Astrocyte of the cerebellum (primary cell): ENCODE results near the gene RASA3.

Source experiments
- DNase-seq: peaks from one replicate; pipeline ENCODE4 v3.0.0-alpha.2; 2011; ENCODE audit warnings: low read depth
- H3K4me3 ChIP-seq: 2 replicates; pipeline ENCODE4 v1.5.1; 2011; ENCODE audit warnings: mild to moderate bottlenecking, low read depth, low read length, moderate library complexity
- in situ Hi-C: cut with HindIII; loops from 2 replicates; pipeline ENCODE4 v1.10.0; 2017; ENCODE audit warnings: low sequenced_read_pairs
- TF ChIP-seq, protein P1 (sequence below): IDR thresholded peaks from 2 replicates; pipeline ENCODE4 v1.5.1; 2012; ENCODE audit warnings: low read length, low read depth, moderate library complexity, mild to moderate bottlenecking; ENCODE audit errors: missing control alignments

RASA3 gene

DNA sequence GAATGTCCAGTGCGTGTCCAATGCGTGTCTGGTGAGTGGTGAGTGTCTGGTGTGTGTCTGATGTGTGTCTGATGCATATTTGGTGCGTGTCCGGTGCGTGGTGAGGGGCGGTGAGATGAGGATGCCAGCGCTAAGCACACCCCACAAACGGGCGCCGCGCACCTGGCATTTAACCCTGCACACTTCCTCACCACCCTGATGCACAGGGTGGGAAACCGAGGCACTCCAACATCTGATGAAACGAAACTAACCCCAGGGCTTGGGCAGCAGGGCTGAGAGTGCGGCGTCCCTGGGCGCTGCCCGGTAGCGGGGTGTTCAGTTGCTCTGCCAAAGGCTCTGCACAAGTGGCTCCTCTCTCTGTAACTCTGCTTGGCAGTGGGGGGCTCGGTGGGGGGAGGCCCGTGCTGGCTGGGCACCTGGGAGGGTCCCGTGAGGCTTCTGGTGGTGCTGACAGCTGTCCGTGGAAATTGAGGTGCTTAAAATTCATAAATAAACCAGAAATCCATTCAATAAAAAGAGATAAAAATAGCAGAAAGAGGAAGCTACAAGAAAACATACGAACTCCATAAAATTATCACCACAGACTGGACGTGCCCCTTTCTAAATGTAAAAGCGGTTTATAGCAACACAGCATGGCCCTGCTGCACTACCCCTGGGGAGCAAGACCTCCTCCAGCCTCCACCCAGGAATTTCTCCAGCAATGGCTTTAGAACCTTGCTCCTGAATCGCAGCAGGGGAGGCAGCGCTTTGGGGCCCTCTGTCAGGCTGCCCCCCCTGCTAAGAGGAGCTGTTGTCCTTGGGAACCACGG is 76.0 kb downstream of the RASA3 start:
- in situ Hi-C loops, result loop anchor here (5.0 kb wide), 3 partner anchors 56 to 244 kb away; partner anchors contain the start of gene C13orf46
- H3K4me3 ChIP-seq, result no peak overlapping the region
- no peak for DNase-seq
- TF ChIP-seq, protein P1, sequence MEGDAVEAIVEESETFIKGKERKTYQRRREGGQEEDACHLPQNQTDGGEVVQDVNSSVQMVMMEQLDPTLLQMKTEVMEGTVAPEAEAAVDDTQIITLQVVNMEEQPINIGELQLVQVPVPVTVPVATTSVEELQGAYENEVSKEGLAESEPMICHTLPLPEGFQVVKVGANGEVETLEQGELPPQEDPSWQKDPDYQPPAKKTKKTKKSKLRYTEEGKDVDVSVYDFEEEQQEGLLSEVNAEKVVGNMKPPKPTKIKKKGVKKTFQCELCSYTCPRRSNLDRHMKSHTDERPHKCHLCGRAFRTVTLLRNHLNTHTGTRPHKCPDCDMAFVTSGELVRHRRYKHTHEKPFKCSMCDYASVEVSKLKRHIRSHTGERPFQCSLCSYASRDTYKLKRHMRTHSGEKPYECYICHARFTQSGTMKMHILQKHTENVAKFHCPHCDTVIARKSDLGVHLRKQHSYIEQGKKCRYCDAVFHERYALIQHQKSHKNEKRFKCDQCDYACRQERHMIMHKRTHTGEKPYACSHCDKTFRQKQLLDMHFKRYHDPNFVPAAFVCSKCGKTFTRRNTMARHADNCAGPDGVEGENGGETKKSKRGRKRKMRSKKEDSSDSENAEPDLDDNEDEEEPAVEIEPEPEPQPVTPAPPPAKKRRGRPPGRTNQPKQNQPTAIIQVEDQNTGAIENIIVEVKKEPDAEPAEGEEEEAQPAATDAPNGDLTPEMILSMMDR, result no peak

DNA sequence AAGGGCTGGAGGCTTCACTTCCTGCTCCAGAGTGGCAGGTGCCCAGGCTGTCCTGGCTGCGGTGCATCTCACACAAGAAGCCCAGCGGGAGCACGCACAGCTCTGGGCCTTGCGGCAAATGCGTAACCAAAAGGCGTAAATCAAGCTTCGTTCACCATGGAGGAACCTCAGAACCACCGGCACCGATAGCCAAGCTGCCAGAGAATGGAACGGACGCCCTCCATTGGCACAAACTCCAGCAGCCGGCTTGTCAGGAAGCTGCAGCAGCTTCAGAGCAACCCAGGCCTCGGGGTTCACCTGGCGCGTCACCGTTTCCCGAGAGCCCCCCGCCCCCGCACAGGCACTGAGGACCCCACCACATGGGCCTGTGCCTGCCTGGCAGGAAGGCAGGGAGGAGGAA is 76.7 kb downstream of the RASA3 start:
- DNase-seq, result no peak
- H3K4me3 ChIP-seq, result no peak overlapping the region
- in situ Hi-C loops, result loop anchor here (5.0 kb wide), 3 partner anchors 57 to 243 kb away; partner anchors contain the start of gene C13orf46
- TF ChIP-seq, protein P1, result no peak

DNA sequence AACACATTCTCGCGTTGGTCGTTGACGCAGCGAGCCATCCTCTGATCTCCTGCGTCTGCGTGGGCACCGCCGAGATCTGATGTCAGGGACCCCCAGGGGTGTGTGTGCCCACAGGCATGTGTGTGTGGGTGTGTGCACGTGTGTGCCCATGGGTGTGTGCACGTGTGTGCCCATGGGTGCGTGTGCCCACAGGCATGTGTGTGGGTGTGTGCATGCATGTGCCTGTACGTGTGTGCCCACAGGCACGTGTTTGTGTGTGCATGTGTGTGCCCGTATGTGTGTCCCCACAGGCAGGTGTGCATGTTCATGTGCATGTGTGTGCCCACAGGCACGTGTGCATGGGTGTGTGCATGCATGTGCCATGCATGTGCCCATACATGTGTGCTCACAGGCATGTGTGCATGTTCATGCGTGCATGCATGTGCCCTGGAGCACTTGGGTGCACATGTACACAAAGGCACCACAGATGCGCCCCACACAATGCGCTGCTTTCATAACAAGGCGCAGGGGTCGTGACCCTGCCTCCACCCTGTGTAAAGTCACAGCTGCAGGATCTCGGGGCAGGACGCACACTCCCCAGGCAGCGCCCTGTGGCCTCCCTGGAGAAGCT is 77.5 kb downstream of the RASA3 start:
- no peak for DNase-seq
- in situ Hi-C loops, result loop anchor here (5.0 kb wide), 3 partner anchors 57 to 243 kb away; partner anchors contain the start of gene C13orf46
- no peak overlapping the region for H3K4me3 ChIP-seq
- TF ChIP-seq, protein P1, result no peak

DNA sequence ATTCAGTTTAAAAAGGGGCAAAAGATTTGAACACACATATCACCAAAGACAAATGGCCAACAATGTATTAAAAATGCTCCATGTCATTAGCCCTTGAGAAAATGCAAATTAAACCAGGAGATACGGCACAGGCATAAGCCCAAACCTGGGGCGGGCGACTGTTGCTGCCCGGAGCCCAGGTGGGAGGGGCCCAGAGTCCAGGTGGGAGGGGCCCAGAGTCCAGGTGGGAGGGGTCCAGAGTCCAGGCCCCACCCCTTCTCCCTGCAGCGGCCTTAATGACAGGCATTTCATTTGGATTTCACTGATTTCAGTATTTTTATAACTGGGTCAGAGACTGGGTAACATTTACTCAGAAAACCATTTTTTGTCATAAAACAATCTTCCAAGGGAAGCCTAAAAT is 78.2 kb downstream of the RASA3 start:
- no peak overlapping the region for H3K4me3 ChIP-seq
- in situ Hi-C loops, result no loop called here
- TF ChIP-seq, protein P1, result no peak
- no peak for DNase-seq

DNA sequence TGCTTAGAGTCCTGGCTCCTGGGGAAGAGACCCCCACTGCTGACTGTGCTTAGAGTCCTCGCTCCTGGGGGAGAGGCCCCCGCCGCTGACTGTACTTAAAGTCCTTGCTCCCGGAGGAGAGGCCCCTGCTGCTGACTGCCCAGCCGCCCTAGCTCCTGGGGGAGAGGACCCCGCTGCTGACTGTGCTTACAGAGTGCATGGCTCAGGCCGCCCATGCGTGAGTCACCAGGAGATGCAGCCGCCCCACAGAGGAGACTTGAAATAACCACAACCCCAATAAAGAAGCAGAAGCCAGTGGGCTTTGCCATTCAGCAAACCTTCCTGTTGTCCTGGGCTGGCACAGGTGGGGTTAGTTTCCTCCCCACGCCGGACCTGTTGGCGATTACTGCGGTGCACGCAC is 79.4 kb downstream of the RASA3 start:
- no peak for DNase-seq
- in situ Hi-C loops, result no loop called here
- H3K4me3 ChIP-seq, result no peak overlapping the region
- TF ChIP-seq, protein P1, result no peak

DNA sequence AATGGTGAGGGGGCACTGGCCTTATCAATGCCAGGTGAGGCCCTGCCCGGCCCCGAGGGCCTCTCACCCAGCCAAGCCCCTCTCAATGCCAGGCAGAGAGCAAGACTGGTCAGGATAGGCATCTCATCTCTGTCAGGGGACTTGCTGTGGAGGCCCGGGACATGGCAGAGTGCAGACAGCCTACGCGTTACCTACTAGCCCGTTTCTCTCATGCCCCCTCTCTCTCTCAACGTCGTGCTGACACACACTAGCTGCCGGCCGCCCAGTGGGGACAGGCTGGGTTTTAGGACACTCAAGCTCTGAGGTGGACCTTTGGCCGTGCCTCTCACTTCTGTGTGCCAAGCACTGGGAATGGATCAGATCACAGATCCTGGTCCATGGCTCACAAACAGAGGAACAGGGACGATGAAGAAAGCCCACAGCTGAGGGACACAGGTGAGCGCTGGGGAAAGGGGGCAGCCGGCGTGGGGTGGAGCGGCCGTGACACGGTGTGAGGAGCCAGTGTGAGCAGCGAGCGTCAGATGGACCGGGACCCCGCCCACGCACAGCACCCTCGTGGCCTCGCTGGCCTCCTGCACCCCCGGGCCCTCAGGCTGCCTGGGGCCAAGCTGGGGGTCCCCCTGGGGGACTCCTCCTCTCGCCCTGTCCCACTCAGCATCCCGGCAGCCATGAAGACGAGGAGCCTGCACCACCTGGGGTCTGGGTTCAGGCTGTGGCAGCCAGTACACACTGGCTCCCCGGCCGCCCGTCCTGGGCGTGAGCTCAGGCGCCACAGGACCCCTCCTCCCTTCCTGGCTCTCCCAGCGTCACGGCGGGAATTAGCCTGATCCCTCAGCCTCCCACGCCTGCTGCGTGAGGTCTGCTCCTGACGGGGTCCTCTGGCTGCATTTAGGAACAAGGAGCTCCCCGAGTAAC is 81.6 kb downstream of the RASA3 start:
- in situ Hi-C loops, result no loop called here
- H3K4me3 ChIP-seq, result no peak overlapping the region
- no peak for DNase-seq
- TF ChIP-seq, protein P1, result no peak
